Neural cell (in vitro differentiated cells): ENCODE results near the gene OGFOD2. TPM values are rescaled to one million over a fixed set of nuclear protein-coding genes. Genes with fewer than 3 reads are reported as not detected.

Experiments
- H2AFZ ChIP-seq: fragments of 200-600, 300-800 bp; sonication (generic), shearing (Covaris generic); 2 replicates; pipeline ENCODE4 v1.6.0; 2014; ENCODE audit warnings: low read depth, mild to moderate bottlenecking, antibody characterized with exemption, low read length, moderate library complexity
- H3F3A ChIP-seq: fragments of 200-600 bp; shearing (Covaris generic); 2 replicates; pipeline ENCODE4 v1.6.1; 2016; ENCODE audit warnings: mild to moderate bottlenecking, moderate library complexity, mixed read lengths, antibody characterized with exemption, low read length; ENCODE audit not compliant: insufficient read depth, poor library complexity, severe bottlenecking
- H3K27ac ChIP-seq: fragments of 200-600, 300-800 bp; sonication (generic), shearing (Covaris generic); 2 replicates; pipeline ENCODE4 v1.5.1; 2014; ENCODE audit warnings: mild to moderate bottlenecking, low read length, moderate library complexity
- H3K27me3 ChIP-seq: fragments of 300-800, 200-600 bp; sonication (generic), shearing (Covaris generic); 2 replicates; pipeline ENCODE4 v1.6.0; 2014; ENCODE audit warnings: mild to moderate bottlenecking, low read depth, low read length, moderate library complexity; ENCODE audit not compliant: insufficient read depth
- H3K36me3 ChIP-seq: fragments of 300-800, 200-600 bp; sonication (generic), shearing (Covaris generic); 2 replicates; pipeline ENCODE4 v1.5.1; 2014; ENCODE audit warnings: mild to moderate bottlenecking, antibody characterized with exemption, low read length, moderate library complexity; ENCODE audit not compliant: insufficient read depth
- H3K4me2 ChIP-seq: fragments of 300-800, 200-600 bp; sonication (generic), shearing (Covaris generic); 2 replicates; pipeline ENCODE4 v1.6.0; 2014; ENCODE audit warnings: mild to moderate bottlenecking, low read length
- H3K4me3 ChIP-seq: fragments of 300-800, 200-600 bp; sonication (generic), shearing (Covaris generic); 2 replicates; pipeline ENCODE4 v1.5.1; 2014; ENCODE audit warnings: mild to moderate bottlenecking, low read length, moderate library complexity
- H3K79me2 ChIP-seq: fragments of 200-600 bp; shearing (Covaris generic); replicated peaks from 2 replicates; pipeline ENCODE4 v1.6.0; 2014; ENCODE audit warnings: mild to moderate bottlenecking, low read length, moderate library complexity; ENCODE audit not compliant: insufficient read depth
- H3K9ac ChIP-seq: fragments of 300-800, 200-600 bp; sonication (generic), shearing (Covaris generic); 2 replicates; pipeline ENCODE4 v1.6.1; 2016; ENCODE audit warnings: mild to moderate bottlenecking, low read length, mixed read lengths
- H3K9me2 ChIP-seq: fragments of 200-600 bp; shearing (Covaris generic); 2 replicates; pipeline ENCODE4 v1.6.1; 2016; ENCODE audit warnings: mild to moderate bottlenecking, low read length, mixed read lengths; ENCODE audit not compliant: insufficient read depth
- H3K9me3 ChIP-seq: fragments of 200-600, 300-800 bp; sonication (generic), shearing (Covaris generic); 2 replicates; pipeline ENCODE4 v1.6.1; 2016; ENCODE audit warnings: mild to moderate bottlenecking, mixed run types, low read length, moderate library complexity, mixed read lengths
- H4K20me1 ChIP-seq: fragments of 200-600 bp; shearing (Covaris generic); 2 replicates; pipeline ENCODE4 v1.6.1; 2016; ENCODE audit warnings: mild to moderate bottlenecking, mixed run types; ENCODE audit not compliant: insufficient read depth
- CTCF ChIP-seq: fragments of 450-650 bp; IDR thresholded peaks from 2 replicates; pipeline ENCODE4 v1.5.1; 2014; ENCODE audit warnings: antibody characterized with exemption, mild to moderate bottlenecking, moderate library complexity; ENCODE audit not compliant: poor library complexity, severe bottlenecking
- EP300 ChIP-seq: fragments of 450-650 bp; conservative IDR thresholded peaks from 2 replicates; pipeline ENCODE4 v1.6.1; 2014; ENCODE audit warnings: antibody characterized with exemption, mild to moderate bottlenecking, moderate library complexity; ENCODE audit not compliant: poor library complexity, severe bottlenecking
- EZH2 ChIP-seq: fragments of 200-600, 300-800 bp; shearing (Covaris generic), sonication (generic); IDR thresholded peaks from 2 replicates; pipeline ENCODE4 v1.6.1; 2014; ENCODE audit warnings: antibody characterized with exemption, low read length, borderline replicate concordance, mild to moderate bottlenecking; ENCODE audit not compliant: insufficient read depth, poor library complexity, severe bottlenecking
- MXI1 ChIP-seq: fragments of 450-650 bp; conservative IDR thresholded peaks from 2 replicates; pipeline ENCODE4 v1.6.1; 2014; ENCODE audit warnings: antibody characterized with exemption, mild to moderate bottlenecking; ENCODE audit not compliant: poor library complexity, severe bottlenecking
- POLR2AphosphoS5 ChIP-seq: IDR thresholded peaks from 2 replicates; pipeline ENCODE4 v1.6.1; 2012
- RAD21 ChIP-seq: fragments of 450-650 bp; conservative IDR thresholded peaks from 2 replicates; pipeline ENCODE4 v1.6.1; 2014; ENCODE audit warnings: antibody characterized with exemption, mild to moderate bottlenecking, moderate library complexity
- SMC3 ChIP-seq: fragments of 450-650 bp; conservative IDR thresholded peaks from 2 replicates; pipeline ENCODE4 v1.6.1; 2014; ENCODE audit warnings: antibody characterized with exemption, mild to moderate bottlenecking, moderate library complexity; ENCODE audit not compliant: poor library complexity
- polyA plus RNA-seq: library from polyadenylated mRNA; depleted of rRNA; stranded (reverse); fragments of >200 nt; gene quantifications from 2 replicates; pipeline ENCODE4 v1.2.3, GENCODE V29; 2014

Gene OGFOD2
- polyA plus RNA-seq, 1 donor from 2014 or later: 27.8 TPM

DNA sequence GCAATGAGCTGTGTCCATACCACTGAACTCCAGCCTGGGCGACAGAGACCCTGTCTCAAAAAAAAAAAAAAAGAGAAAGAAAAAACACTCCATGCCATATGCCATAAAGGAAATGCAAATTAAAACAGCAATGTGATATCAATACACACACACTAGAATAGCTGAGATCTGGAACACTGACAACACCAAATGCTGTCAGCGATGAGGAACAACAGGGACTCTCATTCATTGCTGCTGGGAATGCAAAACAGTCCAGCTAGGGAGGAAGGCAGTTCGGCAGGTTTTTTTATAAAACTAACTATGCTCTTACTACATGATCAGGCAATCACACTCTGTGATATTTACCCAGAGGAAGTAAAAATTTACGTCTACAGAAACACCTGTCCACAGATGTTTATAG is 5.4 kb upstream of the OGFOD2 start:
- TF ChIP-seq POLR2AphosphoS5 (no peak), MXI1 (no peak)
- Histone ChIP-seq H3K9me3 (no peaks in the 10 kb centered on the region), H3K36me3 (no peaks in the 10 kb centered on the region), H4K20me1 (no peaks in the 10 kb centered on the region), H3K27ac (no peak overlapping the region), H2AFZ (no peak overlapping the region), H3K9me2 (no peaks in the 10 kb centered on the region), H3K4me2 (no peak overlapping the region), H3K27me3 (no peaks in the 10 kb centered on the region), H3K9ac (no peak overlapping the region), H3F3A (no peaks in the 10 kb centered on the region), H3K4me3 (no peak overlapping the region), H3K79me2 (no peaks in the 10 kb centered on the region)

GRCh38 chr12:122974274-122974891 is 661 bp upstream of the OGFOD2 start:
- Histone ChIP-seq H2AFZ (peak overlapping the region; percentile 99), H4K20me1 (no peaks in the 10 kb centered on the region), H3K27ac (peak overlapping the region; percentile 100), H3K79me2 (peaks cover 4% of the 10 kb centered on the region), H3K4me3 (peak overlapping the region; percentile 99), H3F3A (no peaks in the 10 kb centered on the region), H3K9me2 (no peaks in the 10 kb centered on the region), H3K9ac (peak overlapping the region; percentile 99), H3K9me3 (no peaks in the 10 kb centered on the region), H3K4me2 (peak overlapping the region; percentile 74), H3K36me3 (no peaks in the 10 kb centered on the region), H3K27me3 (no peaks in the 10 kb centered on the region)
- TF ChIP-seq EP300 (peak; percentile 33), MXI1 (no peak)

DNA sequence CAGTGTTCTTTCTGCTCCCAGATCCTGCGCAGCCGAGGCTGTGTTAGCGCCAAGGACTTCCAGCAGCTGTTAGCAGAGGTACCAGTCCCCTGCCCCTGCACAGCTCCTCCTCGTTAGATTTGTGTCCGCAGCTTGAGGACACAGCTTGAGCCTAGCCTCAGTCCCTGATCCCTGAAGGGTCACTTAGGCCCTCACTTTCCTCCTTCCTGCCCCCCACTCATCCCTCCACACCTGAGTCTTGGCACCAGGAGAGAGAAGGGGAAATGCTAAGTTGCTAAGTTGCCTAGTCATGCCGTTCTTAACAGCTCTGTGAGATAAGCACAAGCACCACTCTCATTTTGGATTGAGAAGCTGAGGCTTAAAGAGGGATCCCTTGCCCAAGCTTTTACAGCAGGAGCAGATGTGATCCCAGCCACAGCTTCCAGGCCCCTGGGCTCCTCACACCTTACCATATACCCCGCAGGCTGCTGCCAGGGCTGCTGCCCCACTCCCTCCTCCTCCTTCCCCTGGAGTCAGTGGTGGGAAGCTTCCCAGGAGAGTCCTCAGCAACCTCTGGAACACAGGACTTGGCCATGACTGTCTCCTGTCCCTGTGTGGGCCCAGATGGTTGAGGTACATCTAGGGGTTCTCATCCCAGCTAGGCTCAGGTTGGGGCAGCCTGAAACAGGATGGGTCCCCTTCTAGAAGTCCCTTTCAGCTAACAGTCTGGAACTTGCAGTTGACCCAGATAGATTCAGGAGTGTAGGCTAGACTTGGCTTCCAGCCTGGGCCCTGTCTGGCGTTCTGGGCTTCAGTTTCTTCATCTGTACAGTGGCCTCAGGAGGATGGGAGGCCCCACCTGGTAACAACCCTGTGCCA is 975 bp downstream of the OGFOD2 start:
- Histone ChIP-seq H4K20me1 (no peaks in the 10 kb centered on the region), H3K4me2 (peak overlapping the region; percentile 82), H3K36me3 (no peaks in the 10 kb centered on the region), H3K27ac (peak overlapping the region; percentile 100), H3K79me2 (peaks cover 7% of the 10 kb centered on the region), H3K9me3 (no peaks in the 10 kb centered on the region), H3K9ac (peak overlapping the region; percentile 99), H2AFZ (peak overlapping the region; percentile 99), H3K27me3 (no peaks in the 10 kb centered on the region), H3K4me3 (peak overlapping the region; percentile 99), H3F3A (no peaks in the 10 kb centered on the region), H3K9me2 (no peaks in the 10 kb centered on the region)
- no peak for TF ChIP-seq SMC3
- no peak for TF ChIP-seq RAD21
- no peak for TF ChIP-seq POLR2AphosphoS5
- no peak for TF ChIP-seq CTCF

DNA sequence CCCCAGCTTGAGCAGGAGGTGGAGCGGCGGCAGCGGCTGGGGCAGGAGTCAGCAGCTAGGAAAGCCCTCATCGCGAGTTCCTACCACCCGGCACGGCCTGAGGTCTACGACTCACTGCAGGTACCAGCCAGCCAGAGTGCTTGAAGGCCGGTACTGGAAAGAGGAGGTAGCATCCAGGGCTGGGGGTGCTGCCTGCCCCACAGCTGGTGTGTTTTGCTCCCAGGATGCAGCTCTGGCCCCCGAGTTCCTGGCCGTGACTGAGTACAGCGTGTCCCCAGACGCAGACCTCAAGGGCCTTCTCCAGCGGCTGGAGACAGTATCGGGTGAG is 1.6 kb downstream of the OGFOD2 start:
- Histone ChIP-seq H3K4me2 (no peak overlapping the region), H3K9me2 (no peaks in the 10 kb centered on the region)

More for the DNA sequence above, 1.6 kb downstream of the OGFOD2 start:
- H3K4me3 ChIP-seq: peak overlapping the region; percentile 99
- TF ChIP-seq EZH2: no peak
- H4K20me1 ChIP-seq: no peaks in the 10 kb centered on the region
- H2AFZ ChIP-seq: no peak overlapping the region
- H3K36me3 ChIP-seq: no peaks in the 10 kb centered on the region
- H3K9ac ChIP-seq: peak overlapping the region; percentile 99
- H3K79me2 ChIP-seq: peaks cover 7% of the 10 kb centered on the region
- H3F3A ChIP-seq: no peaks in the 10 kb centered on the region
- no peak overlapping the region for H3K27ac ChIP-seq
- no peaks in the 10 kb centered on the region for H3K27me3 ChIP-seq
- H3K9me3 ChIP-seq: no peaks in the 10 kb centered on the region
